Left hindlimb (tissue), 1 donor: ENCODE results near the gene CDH4.

ENCODE experiments used
- DNase-seq: peaks from one replicate; pipeline ENCODE4 v3.0.0-alpha.2; 2018

The CDH4 gene

DNA sequence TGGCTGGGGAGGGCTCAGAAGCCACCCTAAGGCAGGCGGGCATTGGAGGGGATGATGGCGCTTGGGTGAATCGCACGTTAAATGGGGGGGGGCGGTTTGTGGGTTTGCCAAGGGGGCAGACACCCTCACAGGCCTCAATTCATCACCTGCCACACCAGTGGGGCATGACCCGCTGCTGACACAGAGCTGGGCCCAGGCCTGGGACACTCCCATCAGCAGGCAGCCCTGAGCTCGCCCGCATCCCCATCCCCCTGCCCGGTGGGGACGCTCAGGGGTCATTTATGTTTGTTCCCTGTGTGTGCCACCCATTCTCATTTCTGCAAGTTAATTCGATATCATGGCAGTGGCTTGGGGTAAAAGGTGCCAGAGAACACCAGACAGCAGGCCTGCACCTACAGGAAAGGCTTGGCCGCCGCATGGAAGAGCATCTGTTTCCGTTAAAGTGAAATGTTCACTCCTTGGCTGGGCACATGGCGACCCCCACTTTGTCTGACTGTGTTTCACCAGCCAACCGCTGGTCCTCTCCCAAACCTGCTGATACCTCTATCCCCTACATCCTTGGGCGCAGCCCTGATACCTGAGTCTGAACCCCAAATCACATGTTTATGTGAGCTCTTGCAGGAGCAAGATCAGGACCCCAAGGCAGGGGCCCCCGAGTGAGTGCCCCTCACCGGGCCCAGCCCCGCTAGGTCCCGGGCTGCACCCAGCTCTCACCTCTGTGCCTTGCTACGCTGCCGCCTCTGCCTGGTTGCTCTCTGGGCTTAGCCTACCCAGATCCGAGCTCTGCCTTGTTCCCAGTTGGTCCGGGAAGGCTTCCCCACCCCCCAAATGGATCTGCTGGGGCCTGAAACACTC lies 564.8 kb downstream of the CDH4 start:
- DNase-seq: no peak

DNA sequence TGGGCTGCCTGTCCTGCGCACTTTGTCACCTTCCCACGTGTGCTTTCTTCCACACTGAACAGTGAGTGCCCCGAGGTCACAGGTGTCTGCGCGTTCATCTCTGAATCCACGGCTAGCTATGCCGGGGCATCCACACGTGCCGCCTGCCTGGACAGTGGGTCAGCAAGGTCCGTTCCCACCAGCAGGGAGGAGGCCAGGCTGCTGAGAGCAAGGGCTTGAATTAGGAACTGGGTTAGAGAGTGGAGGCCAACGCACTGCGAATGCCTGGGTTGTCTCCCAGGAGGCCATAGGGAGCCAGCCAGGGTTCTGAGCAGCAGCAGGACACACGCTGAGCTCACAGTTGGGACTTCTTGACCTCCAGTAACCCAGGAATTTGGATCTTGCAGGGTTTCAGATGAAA lies 565.5 kb downstream of the CDH4 start:
- no peak for DNase-seq

DNA sequence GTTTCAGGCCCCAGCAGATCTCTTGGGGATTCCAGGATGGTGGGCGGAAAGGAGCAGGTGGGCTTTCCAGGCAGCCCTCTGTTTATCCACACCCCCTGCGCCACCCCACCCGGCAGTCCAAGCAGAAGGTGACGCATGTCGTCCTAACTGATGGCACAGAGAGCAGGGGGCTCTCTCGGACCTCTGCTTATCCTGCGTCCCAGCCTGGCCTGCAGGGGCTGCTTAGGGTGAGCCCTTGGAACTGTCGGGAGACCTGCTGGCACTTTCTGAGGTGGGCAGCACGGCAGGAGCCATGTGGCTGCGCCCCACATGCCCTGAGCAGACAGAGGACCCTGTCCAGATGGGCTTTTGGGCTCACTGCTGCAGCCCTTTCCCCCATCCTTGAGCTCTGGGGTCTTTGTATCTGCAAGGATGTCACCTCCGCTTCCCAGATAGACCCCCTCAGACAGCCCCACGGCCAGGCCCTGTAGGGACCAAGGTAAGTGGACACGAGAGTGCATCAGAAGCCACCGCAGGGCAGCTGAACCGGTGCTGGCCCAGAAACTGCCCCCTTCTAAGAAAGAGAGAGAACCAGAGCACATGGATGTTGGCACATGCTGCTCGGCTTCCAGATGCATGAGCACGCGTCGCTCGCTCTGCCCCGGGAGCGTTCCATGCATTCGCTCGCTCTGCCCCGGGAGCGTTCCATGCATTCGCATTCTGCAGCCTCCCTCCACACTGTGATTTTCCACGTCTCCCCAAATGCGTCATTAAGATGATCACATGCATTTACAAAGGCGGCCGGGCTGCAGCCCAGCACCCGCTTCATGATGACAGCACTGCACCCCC lies 566.9 kb downstream of the CDH4 start:
- no peak for DNase-seq

DNA sequence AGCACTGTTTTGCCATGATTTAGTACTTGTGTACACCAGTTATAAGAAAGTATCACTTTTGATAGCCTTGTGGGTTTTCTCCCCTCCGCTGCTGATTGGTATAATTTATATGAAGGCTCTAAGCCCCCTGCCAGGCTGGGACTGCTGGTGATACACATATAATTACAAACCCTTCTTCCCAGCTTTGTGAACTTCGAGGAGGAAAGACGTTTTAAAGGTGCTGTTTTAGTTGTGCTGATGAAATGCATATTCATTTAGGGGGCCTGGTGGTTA lies 567.4 kb downstream of the CDH4 start:
- DNase-seq: no peak

DNA sequence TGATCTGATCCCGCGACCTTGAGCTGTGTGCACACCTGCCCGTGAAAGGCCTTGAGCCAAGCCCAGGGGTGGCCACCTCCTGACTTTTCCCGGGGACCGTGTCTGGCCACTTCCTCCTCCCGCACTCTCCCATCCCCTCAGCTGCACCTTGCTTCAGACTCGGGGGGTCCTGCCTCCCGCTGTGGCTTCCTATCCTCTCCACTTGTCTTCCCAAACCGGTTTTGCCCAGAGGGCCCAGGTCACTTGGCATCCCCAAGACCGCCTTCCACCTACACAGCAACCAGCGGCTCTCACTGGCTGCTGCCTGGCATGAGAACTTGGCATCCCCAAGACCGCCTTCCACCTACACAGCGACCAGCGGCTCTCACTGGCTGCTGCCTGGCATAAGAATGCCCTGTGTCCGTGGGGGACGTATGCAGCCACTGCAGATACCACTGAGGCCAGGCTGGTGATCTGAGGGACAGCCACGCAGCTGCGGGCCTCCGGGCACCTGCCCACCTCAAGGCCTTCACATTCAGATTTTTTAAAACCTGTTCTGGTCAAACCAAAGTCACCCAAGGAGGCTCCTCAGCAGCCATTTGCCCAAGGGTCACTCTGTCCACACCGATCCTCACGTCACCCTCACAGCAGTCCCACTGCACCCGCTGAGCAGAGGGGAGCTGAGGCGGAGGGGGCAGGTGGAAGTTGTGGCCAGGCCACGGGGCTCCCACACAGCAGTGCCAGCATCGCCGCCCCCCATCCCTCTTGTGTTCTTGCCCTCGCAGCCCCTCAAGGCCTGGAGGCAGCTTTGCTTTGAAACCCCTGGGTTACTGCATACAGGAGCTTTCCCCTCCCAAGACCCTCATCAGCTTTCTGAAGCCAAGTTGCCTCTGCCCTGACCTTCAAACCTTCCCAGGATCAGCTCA lies 568.1 kb downstream of the CDH4 start:
- DNase-seq: no peak

GRCh38 chr20:61821735-61822134 lies 569.7 kb downstream of the CDH4 start:
- no peak for DNase-seq

GRCh38 chr20:61822396-61822795 lies 570.3 kb downstream of the CDH4 start:
- no peak for DNase-seq

DNA sequence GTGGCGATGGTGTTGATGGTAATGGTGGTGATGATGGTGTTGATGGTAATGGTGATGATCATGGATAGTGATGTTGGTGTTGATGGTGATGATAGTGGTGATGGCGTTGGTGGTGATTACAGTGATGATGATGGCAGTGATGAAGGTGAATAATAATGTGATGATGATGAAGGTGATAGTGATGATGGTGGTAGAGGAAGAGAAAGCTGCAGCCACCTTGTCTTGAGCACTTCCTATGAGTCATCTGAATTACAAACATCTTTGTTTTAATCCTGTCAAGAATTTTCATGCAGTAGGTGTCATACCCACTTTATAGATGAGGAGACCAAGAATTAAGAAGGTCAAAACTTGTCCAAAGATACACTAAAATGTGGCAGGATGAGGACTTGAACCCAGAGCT lies 571.2 kb downstream of the CDH4 start:
- DNase-seq: no peak

DNA sequence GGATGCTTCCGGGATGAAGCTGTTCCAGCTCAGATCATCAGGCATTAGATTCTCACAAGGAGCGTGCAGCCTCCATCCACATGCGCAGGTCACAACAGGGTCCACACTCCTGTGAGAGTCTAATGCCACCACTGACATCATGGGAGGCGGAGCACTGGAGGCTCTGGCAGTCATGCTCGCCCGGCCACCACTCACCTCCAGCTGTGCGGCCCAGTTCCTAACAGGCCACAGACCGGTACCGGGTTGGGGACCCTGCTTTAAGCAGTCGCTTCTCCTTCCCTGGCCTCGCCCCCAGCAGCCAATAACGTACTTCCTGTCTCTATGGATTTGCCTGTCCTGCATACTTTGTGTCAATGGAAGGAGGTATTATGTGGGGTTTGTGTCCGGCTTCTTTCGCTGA lies 576.8 kb downstream of the CDH4 start:
- no peak for DNase-seq

DNA sequence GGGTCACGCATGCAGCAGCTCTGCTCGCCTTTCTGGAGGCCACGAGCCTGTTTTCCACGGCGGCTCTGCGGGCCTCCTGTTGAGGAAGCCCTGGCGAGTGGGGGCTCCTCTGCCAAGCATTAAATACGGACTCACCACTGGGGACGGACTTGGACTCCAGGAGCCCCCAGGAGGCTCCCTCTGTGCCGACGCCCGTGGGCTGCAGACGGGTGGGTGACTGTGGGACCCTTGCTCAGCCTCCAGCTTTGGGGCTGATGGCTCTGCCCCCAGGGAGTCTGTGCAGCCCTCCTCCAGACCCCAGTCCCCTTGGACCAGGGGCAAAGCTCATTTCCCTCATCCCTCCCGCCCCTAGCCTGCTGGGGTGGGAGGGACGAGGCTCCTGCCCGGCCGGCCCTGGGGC lies 577.5 kb downstream of the CDH4 start:
- DNase-seq: no peak

DNA sequence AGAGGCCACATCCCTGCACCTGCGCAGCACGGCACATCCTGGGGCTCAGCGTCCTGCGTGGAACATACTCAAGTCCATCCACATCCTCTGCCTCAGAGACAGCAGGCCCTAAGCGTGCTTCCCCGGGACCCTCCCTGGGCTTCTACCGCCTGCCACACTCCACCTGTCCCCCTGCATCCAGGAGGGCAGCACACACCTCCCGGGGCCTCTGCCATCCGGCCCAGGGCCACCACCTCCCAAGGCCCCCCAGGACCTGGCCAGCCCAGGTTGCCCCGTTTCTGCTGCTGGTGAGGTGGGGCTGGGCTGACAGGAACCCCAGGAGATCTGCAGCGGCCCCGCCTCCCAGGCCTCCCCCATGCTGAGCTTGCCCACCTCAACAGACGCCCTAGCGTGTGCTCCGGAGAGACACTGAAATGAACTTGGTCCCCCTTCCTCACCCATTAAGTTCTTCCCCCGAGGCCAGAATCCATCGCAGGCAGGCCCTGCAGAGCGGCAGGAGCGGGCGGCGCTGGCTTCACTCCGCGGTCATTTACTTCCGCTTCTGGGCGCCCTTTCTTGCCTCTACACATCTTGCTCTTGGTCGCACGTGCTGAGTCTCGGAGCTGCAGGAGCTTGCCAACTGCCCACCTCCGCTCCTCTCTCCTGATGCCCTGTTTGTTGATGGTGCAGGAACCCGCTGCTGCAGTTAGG lies 578.3 kb downstream of the CDH4 start:
- no peak for DNase-seq

GRCh38 chr20:61830991-61831390 lies 578.9 kb downstream of the CDH4 start:
- DNase-seq: no peak

- no peak for DNase-seq
Measured at GRCh38 chr20:61832181-61832580, 580.1 kb downstream of the CDH4 start.

- no peak for DNase-seq
Measured at GRCh38 chr20:61833807-61834610, 581.9 kb downstream of the CDH4 start.

DNA sequence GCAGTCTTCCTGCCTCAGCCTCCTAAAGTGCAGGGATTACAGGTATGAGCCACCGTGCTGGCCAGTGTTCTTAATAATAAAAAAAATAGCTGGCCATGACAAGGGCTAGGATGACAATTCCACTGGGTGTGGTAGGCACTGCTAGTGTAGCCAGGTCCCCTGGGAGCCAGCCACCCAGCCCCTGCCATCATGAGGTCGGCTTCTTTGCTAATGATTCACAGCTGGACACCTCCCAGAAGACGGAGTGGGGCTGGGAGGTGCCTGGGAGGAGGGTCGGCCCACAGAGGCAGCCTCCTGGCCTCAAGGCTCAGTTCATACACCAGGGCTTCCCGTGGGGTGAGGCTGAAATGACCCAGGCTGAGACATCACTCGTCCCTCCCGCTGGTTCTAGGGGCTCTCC lies 583.2 kb downstream of the CDH4 start:
- DNase-seq: no peak

DNA sequence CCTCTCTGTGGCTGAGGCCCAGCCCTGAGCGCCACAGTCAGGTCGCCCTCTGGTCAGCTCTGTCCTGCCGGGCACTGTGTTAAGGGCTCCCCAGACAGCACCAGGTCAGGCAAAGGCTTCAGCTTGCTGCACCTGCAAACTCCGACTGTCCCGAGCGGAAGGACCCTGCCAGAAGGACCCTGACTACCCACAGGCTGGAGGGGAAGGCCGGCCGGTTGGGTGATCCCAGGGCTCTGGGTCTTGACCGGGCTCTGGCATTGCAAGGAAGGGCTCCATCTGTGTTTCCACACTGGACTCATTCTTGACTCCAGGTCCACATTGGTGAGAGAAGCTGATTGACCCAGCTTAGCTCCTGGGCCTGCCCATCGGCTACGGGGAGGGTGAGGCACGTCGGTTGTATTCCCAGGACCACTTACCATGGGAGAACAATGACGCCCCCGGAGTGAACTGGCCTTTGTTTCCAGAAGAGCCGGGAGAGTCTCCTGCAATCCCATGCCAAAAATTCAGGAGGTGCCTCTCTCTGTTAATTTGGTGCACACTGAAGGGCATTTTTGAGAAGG lies 583.8 kb downstream of the CDH4 start:
- no peak for DNase-seq

DNA sequence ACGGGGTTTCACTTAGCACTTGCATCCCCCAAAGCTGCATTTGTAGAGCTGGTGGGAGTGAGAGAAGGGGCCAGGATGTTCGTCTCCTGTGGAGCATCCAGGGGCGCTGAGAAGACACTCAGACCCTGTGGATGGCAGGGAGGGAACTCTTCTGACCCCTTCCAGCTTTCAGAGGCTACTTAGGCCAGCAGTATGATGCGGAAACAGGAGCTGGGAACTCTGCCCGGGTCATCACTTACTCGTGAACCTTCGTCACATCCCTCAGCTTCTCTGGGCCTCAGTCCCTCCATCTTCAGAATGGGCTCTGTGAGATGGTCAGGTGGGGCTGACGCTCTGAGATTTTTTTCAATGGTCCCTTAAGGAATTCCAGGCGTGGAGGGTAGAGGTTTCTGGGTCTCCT lies 585.1 kb downstream of the CDH4 start:
- DNase-seq: no peak

GRCh38 chr20:61839223-61839911 lies 587.3 kb downstream of the CDH4 start:
- DNase-seq: no peak

GRCh38 chr20:61839912-61840778 lies 588.1 kb downstream of the CDH4 start:
- no peak for DNase-seq
